CD14-positive monocyte (primary cell): Measurements from ENCODE around the gene NUDT6. TPM values are rescaled to one million over a fixed set of nuclear protein-coding genes. Genes with fewer than 3 reads are reported as not detected.
A peak's percentile ranks its signal among the peaks of the same experiment; 100 is the strongest.

Experiments
- DNase-seq, 3 donors: peaks; one replicate each; pipeline ENCODE4 v3.0.0-alpha.2; 2011 to 2022
- H2AFZ ChIP-seq: 2 replicates; pipeline ENCODE4 v1.6.0; 2012; ENCODE audit warnings: mild to moderate bottlenecking, low read depth, low read length, inconsistent platforms; ENCODE audit not compliant: insufficient read depth, poor library complexity, severe bottlenecking
- H3K27ac ChIP-seq, 2 donors: 1 replicate in 1 of 2; 2 replicates in 1 of 2; pipeline ENCODE4 v1.5.1; 2012 to 2013; ENCODE audit warnings: low read length in 2 of 2, control low read depth in 1 of 2, inconsistent platforms in 1 of 2, low read depth in 1 of 2, mild to moderate bottlenecking in 1 of 2
- H3K27me3 ChIP-seq, 2 donors: one replicate each; pipeline versions ENCODE4 v1.6.0 to v1.6.1; 2011 to 2013; ENCODE audit warnings: low read length in 2 of 2; ENCODE audit not compliant: control insufficient read depth in 2 of 2, insufficient read depth in 2 of 2
- H3K36me3 ChIP-seq, 2 donors: replicated peaks in 1 of 2; 1 replicate in 1 of 2; 2 replicates in 1 of 2; pipeline versions ENCODE4 v1.5.1 to v1.6.1; 2012 to 2013; ENCODE audit warnings: low read length in 2 of 2, control low read depth in 1 of 2, inconsistent platforms in 1 of 2, mild to moderate bottlenecking in 1 of 2; ENCODE audit not compliant: insufficient read depth in 2 of 2, control insufficient read depth in 1 of 2
- H3K4me1 ChIP-seq, 2 donors: 1 replicate in 1 of 2; 2 replicates in 1 of 2; pipeline versions ENCODE4 v1.5.1 to v1.6.1; 2012 to 2013; ENCODE audit warnings: low read length in 2 of 2, control low read depth in 1 of 2, inconsistent platforms in 1 of 2, mild to moderate bottlenecking in 1 of 2, moderate library complexity in 1 of 2; ENCODE audit not compliant: insufficient read depth in 2 of 2, control insufficient read depth in 1 of 2
- H3K4me2 ChIP-seq: replicated peaks from 2 replicates; pipeline ENCODE3; 2012; ENCODE audit warnings: low read length, moderate library complexity, mild to moderate bottlenecking; ENCODE audit not compliant: poor library complexity, severe bottlenecking; ENCODE audit errors: extremely low read depth
- H3K4me3 ChIP-seq, 3 experiments: fragments of 200-600 bp in 1 of 3; sonication (generic) in 1 of 3; replicated peaks in 1 of 3; 1 replicate in 2 of 3; 2 replicates in 1 of 3; pipeline ENCODE4 v1.5.1; 2011 to 2013; ENCODE audit warnings: low read length in 3 of 3, mild to moderate bottlenecking in 3 of 3, control low read depth in 2 of 3, low read depth in 2 of 3, inconsistent platforms in 1 of 3, moderate library complexity in 1 of 3
- H3K79me2 ChIP-seq: 2 replicates; pipeline ENCODE4 v1.6.0; 2012; ENCODE audit warnings: mild to moderate bottlenecking, control low read depth, inconsistent platforms, low read length, moderate library complexity; ENCODE audit not compliant: insufficient read depth
- H3K9ac ChIP-seq: 2 replicates; pipeline ENCODE4 v1.6.0; 2017; ENCODE audit warnings: low read length, mild to moderate bottlenecking; ENCODE audit not compliant: insufficient read depth, poor library complexity, severe bottlenecking
- H3K9me3 ChIP-seq, 2 donors: replicated peaks in 1 of 2; 1 replicate in 1 of 2; 2 replicates in 1 of 2; pipeline versions ENCODE4 v1.5.1 to v1.6.1; 2012 to 2013; ENCODE audit warnings: low read length in 2 of 2, control low read depth in 1 of 2; ENCODE audit not compliant: control insufficient read depth in 1 of 2, insufficient read depth in 1 of 2
- H4K20me1 ChIP-seq: 2 replicates; pipeline ENCODE4 v1.6.0; 2012; ENCODE audit warnings: mild to moderate bottlenecking, low read length, control low read depth, moderate library complexity; ENCODE audit not compliant: insufficient read depth
- H3K27ac Mint-ChIP-seq, 7 donors: one replicate each; pipeline ENCODE4 v1.8.0; 2020; ENCODE audit warnings: mild to moderate bottlenecking in 7 of 7, mixed read lengths in 7 of 7, moderate library complexity in 6 of 7, inconsistent platforms in 2 of 7
- H3K27me3 Mint-ChIP-seq, 3 donors: one replicate each; pipeline ENCODE4 v1.8.0; 2021 to 2022; ENCODE audit warnings: low read depth in 3 of 3, mild to moderate bottlenecking in 3 of 3, mixed read lengths in 3 of 3, moderate library complexity in 3 of 3, inconsistent platforms in 1 of 3
- H3K36me3 Mint-ChIP-seq, 2 donors: one replicate each; pipeline ENCODE4 v1.8.0; 2020; ENCODE audit warnings: mixed read lengths in 2 of 2, inconsistent platforms in 1 of 2, mild to moderate bottlenecking in 1 of 2
- H3K4me1 Mint-ChIP-seq: one replicate; pipeline ENCODE4 v1.8.0; 2020; ENCODE audit warnings: mild to moderate bottlenecking, mixed read lengths
- H3K4me3 Mint-ChIP-seq, 2 donors: one replicate each; pipeline ENCODE4 v1.8.0; 2020; ENCODE audit warnings: mild to moderate bottlenecking in 2 of 2, mixed read lengths in 2 of 2, moderate library complexity in 1 of 2
- H3K9me3 Mint-ChIP-seq, 7 donors: one replicate each; pipeline ENCODE4 v1.8.0; 2020 to 2022; ENCODE audit warnings: mixed read lengths in 7 of 7, mild to moderate bottlenecking in 6 of 7, moderate library complexity in 6 of 7, inconsistent platforms in 2 of 7
- WGBS: methylation state at CpG from one replicate; pipeline ENCODE4 v1.1.5; 2013; ENCODE audit warnings: missing lambda C conversion rate; ENCODE audit not compliant: insufficient coverage; 5-methylcytosine and 5-hydroxymethylcytosine counted together
- intact Hi-C, 2 donors: fragments of 100-400 bp; cut with micrococcal nuclease; formaldehyde crosslinking; loops; one replicate each; pipeline versions ENCODE4 v1.15.0 to v1.15.1; 2023
- polyA plus RNA-seq, 3 donors: library from polyadenylated mRNA; depleted of rRNA in 1 of 3; unstranded in 2 of 3; stranded (reverse) in 1 of 3; fragments of 300-500 nt in 2 of 3; fragments of >200 nt in 1 of 3; fragmentation: Illumina TruSeq in 2 of 3; gene quantifications; 1 replicate in 2 of 3; 2 replicates in 1 of 3; pipeline ENCODE4 v1.2.3, GENCODE V29; 2012 to 2021
- TF ChIP-seq, protein P1 (sequence below): fragments of 200-600 bp; IDR thresholded peaks from one replicate; pipeline ENCODE4 v1.8.0; 2022; ENCODE audit warnings: antibody characterized with exemption, mild to moderate bottlenecking

Gene NUDT6
- polyA plus RNA-seq, 3 donors = 1.6 to 1.9 (median 1.6) TPM

DNA sequence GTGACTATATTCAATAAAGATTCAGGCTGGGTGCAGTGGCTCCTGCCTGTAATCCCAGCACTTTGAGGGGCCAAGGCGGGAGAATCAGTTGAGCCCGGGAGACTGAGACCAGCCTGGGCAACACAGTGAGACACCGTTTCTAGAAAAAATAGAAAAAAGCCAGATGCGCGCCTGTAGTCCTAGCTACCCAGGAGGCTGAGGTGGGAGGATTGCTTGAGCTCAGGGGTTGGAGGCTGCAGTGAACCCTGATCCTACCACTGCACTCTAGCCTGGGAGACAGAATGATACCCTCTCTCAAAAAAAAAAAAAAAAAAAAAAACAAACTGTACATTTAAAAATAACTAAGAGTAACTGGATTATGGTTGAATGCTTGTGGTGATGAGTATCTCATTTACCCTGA, 1.1 kb downstream of the NUDT6 start:
- intact Hi-C loops = loop anchor here (10.0 kb wide), 2 partner anchors 156 to 186 kb away; partner anchors contain the start of gene BBS12 (in 1 of the 2)
- Histone ChIP-seq H3K79me2 (peaks cover 8% of the 10 kb centered on the region), H3K9ac (no peak overlapping the region)

GRCh38 chr4:122920473-122920872, 1.9 kb downstream of the NUDT6 start:
- WGBS = 100% methylated on average over 2 of the region's 5 CpGs
- Histone ChIP-seq H3K4me3 (no peak overlapping the region), H2AFZ (no peak overlapping the region), H3K36me3 (no peaks in the 10 kb centered on the region), H3K79me2 (peaks cover 8% of the 10 kb centered on the region), H3K4me2 (no peak overlapping the region), H4K20me1 (no peaks in the 10 kb centered on the region), H3K9me3 (no peaks in the 10 kb centered on the region), H3K4me1 (peaks cover 14 to 23% of the 10 kb centered on the region in 2 donors), H3K27me3 (no peaks in the 10 kb centered on the region), H3K9ac (no peak overlapping the region), H3K27ac (no peak overlapping the region)
- Mint-ChIP-seq H3K4me3 (no peak overlapping the region), H3K27me3 (peaks cover 0 to 3% (median 0%) of the 10 kb centered on the region in 3 donors), H3K9me3 (no peaks in the 10 kb centered on the region), H3K4me1 (peaks cover 13% of the 10 kb centered on the region), H3K36me3 (no peaks in the 10 kb centered on the region), H3K27ac (no peak overlapping the region)
- TF ChIP-seq, protein P1, sequence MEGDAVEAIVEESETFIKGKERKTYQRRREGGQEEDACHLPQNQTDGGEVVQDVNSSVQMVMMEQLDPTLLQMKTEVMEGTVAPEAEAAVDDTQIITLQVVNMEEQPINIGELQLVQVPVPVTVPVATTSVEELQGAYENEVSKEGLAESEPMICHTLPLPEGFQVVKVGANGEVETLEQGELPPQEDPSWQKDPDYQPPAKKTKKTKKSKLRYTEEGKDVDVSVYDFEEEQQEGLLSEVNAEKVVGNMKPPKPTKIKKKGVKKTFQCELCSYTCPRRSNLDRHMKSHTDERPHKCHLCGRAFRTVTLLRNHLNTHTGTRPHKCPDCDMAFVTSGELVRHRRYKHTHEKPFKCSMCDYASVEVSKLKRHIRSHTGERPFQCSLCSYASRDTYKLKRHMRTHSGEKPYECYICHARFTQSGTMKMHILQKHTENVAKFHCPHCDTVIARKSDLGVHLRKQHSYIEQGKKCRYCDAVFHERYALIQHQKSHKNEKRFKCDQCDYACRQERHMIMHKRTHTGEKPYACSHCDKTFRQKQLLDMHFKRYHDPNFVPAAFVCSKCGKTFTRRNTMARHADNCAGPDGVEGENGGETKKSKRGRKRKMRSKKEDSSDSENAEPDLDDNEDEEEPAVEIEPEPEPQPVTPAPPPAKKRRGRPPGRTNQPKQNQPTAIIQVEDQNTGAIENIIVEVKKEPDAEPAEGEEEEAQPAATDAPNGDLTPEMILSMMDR = no peak
- no peak for DNase-seq
- intact Hi-C loops = loop anchor here (10.0 kb wide), 2 partner anchors 156 to 186 kb away; partner anchors contain the start of gene BBS12 (in 1 of the 2)

More for the DNA sequence above, 1.1 kb downstream of the NUDT6 start:
- no peaks in the 10 kb centered on the region for H3K9me3 Mint-ChIP-seq
- peaks cover 14 to 23% of the 10 kb centered on the region in 2 donors for H3K4me1 ChIP-seq
- WGBS = 100% methylated on average over 1 of the region's 5 CpGs
- no peak for DNase-seq
- peak overlapping the region in 1 of 7 donors; percentile 16 for H3K27ac Mint-ChIP-seq
- H3K4me1 Mint-ChIP-seq = peaks cover 13% of the 10 kb centered on the region
- no peaks in the 10 kb centered on the region for H3K27me3 ChIP-seq
- peak overlapping the region; percentile 100 for H2AFZ ChIP-seq
- no peaks in the 10 kb centered on the region for H3K36me3 Mint-ChIP-seq
- no peaks in the 10 kb centered on the region for H3K36me3 ChIP-seq
- H3K4me2 ChIP-seq = peak overlapping the region; percentile 91
- peaks cover 0 to 3% (median 0%) of the 10 kb centered on the region in 3 donors for H3K27me3 Mint-ChIP-seq
- TF ChIP-seq, protein P1 = no peak
- H3K4me3 Mint-ChIP-seq = peak overlapping the region; percentile 11 to 99
- H3K9me3 ChIP-seq = no peaks in the 10 kb centered on the region
- peak overlapping the region in 1 of 3 experiments; percentile 86 for H3K4me3 ChIP-seq
- no peak overlapping the region for H3K27ac ChIP-seq
- H4K20me1 ChIP-seq = no peaks in the 10 kb centered on the region
